Activated T-helper 1 cell treated with anti-CD3 and anti-CD28 coated beads, Interleukin-2, amount 50 U/mL, for 16 hours (primary cell): ENCODE data around the gene PSMB2.
"Not testable (repeated sequence)": the region's sequence is repeated elsewhere in the genome, so short reads cannot be mapped to it uniquely, and the experiment has no call there.

Source experiments
- DNase-seq, 2 donors: peaks; one replicate each; pipeline ENCODE4 v3.0.0-alpha.2; 2020; ENCODE audit warnings: low read depth in 1 of 2, low spot score in 1 of 2

PSMB2 gene

DNA sequence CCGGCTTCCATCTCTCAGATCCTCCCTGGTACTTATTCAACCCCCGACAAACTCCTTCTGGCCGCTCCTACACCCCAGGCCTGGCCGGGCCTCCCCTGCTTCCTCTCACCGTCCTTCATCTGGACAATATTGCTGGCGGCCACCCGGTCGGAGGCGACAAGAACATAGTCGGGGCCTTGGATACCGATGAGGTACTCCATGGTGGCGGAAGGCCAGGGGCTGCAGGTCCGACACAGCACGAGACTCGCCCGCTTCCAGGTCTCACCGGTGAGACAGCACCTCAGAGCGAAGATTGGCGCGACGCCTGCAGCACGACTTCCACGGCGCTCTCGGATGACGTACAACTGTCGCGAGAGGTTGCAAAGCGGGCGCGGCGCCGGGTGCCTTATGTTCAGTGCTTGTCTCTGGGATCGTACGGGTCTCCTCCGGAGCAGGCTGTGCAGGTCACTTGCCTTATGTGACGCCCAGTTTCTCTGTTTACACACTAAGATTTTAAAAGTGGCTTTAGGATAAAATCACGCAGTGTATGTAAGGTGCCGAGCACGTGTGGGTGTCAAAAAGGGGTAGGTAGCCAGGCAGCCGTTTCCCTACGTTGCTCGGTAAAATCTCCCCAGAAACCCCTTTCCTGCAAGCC lies at the start of gene PSMB2:
Gene PSMB2 (minus strand): TSS at position 294 of the 634 bp plus-strand sequence. CDS start 94 bp downstream, at position 200.
- peak; percentile 94 to 97 for DNase-seq

DNA sequence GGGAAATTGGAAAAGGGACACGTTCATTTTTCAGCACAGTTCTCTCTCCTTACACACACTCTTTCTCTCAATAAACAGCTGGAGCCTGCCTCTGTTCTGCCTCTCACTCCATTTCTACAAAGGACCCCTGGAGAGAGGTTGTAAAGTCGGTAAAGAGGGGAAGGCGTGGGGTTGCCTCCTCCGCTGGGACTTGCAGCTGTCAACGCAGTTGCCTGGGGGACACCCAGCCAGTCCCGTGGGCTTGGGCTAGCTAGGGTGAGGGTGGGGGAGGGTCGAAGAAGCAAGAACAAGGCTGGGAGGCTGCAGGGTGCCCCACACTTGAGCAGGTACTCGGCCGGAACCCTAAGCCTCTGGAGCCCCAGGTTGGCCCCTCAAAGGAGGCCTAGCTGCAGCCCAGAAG lies 49.8 kb upstream of the PSMB2 start:
- no peak for DNase-seq

DNA sequence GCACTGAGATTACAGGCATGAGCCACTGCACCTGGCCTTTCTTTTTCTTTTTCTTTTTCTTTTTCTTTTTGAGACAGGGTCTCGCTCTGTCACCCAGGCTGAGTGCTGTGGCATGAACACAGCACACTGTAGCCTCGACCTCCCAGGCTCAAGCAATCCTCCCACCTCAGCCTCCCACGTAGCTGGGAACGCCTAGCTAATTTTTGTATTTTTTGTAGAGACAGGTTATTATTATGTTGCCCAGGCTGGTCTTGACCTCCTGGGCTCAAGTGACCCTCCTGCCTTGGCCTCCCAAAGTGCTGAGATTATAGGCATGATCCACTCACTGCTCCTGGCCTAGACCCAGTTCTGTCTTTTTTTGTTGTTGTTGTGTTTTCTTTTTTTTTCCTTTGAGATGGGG lies 48.8 kb upstream of the PSMB2 start:
- not testable (repeated sequence) for DNase-seq

DNA sequence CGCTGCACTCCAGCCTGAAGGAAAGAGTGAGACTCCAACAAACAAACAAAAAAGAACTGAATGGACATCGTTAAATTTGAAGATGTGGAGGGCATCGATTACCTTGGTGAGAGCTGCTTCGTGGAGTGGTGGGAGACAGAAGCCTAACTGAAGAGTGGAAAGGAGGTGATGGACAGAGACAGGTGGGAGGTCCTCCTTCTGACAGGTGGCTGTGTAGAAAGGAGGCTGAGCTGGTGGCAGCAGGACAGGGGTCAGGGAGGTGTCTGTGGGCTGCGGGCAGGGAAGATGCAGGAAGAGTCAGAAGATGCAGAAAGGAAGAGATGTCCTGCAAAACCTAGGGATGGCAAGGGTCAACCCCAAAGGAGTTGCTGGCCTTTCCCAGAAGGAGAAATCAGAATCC lies 46.8 kb upstream of the PSMB2 start:
- no peak for DNase-seq

DNA sequence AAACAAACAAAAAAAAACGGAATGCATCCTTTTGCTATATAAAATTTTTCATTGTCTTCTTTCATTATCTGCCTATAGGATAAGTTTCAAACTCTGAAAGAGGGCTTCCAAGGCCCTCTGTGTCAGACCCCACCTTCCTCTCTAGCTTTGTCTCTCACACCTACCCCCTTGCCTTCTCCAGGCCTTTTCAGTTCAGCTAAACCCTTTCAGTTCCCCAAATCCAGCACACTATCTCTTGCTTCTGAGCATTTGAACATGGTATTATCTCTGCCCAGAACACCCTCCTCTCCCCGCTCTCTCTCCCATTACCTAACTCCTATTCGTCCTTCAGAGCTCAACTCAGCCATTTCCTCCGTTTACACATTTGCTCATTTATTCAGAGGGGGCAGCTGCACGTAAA lies 41.7 kb upstream of the PSMB2 start:
- DNase-seq = no peak

DNA sequence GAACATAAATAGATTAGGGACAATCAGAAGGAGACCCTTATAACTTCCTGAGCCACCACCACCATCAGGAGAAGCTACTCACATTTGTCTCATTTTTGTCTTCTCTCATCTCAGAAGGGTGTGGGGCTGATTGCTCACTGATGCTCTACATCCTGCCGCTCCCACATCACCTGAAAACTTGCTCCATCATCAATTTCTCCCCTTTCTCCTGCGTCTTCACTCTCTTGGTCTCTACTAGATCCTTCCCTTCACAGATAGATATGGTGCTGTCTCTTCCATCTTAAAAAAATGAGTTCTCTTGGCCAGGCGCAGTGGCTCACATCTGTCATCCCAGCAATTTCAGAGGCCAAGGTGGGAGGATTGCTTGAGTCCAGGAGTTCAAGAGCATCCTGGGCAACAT lies 38.9 kb upstream of the PSMB2 start:
- DNase-seq = no peak

DNA sequence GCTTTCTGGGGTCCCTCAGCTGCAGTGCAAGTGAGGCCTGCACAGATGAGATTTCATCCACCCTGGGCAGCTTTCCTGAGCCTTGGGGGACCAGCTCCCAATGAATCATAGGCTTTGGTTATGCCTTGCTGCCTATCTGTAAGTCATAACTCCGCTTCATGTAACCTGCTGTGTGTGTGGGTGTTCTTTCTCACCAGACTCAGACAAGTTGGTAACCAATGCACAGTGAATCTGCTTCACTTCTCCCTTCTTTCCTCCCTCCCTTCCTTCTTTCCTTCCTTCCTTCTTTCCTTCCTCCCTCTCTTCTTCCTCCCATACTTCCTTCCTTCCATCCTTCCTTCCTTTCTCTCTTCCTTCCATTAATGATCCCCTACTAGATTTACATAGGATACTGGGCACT lies 34.4 kb upstream of the PSMB2 start:
- DNase-seq = no peak

DNA sequence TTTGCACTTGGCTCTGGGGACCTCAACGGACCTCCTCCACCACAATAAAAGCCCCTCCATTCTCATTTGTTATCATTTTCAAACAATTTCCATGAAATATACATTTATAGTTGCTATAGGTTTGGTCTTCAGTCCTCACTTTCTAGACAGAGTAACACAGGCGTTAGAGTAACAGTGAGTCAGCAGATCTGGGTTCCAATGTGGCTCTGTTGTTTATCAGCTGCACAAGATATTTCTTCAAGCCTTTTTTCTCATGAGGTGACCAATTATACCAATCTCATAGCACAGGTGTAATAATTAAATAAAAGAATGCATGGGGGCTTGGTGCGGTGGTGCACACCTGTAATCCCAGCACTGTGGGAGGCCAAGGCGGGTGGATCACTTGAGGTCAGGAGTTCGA lies 32.8 kb upstream of the PSMB2 start:
- DNase-seq = no peak

DNA sequence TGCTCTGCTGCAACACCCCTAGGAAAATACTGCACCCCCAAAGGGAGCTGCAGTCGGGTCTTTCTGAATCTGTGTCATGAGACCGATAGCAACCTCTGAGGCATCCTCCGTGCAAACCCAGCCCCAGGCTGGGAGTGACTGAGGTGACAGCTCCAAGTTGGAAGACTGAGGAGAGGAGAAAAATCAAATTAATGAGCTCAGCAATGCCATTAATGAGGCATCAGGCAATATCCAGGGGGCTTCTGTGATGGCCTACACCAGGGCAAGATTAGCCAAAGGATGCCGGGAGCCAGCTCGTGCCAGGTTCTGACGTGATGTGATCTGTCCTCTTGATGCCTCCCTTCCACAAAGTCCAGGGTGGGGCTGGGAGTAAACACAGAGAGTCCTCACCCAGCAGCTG lies 30.8 kb upstream of the PSMB2 start:
- no peak for DNase-seq

DNA sequence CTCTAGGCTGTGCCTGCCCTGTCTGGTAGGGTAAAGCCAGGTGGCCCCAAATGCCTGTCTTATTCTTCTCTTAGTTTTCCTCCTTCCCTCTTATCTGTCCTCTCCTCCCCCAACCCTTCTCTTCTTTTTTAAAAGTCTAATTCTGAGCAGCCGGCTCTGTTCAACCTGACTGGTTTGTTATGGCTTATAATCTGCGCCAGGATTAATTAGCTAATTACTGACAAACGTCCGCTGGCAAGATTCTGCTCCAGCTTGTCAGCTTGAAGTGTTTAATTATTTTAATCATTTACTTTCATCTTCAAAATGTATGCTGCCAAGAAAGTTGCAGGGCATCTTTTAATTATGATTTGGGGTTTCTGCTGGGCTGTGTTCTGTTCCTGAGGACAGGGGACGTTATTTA lies 27.2 kb upstream of the PSMB2 start:
- no peak for DNase-seq

DNA sequence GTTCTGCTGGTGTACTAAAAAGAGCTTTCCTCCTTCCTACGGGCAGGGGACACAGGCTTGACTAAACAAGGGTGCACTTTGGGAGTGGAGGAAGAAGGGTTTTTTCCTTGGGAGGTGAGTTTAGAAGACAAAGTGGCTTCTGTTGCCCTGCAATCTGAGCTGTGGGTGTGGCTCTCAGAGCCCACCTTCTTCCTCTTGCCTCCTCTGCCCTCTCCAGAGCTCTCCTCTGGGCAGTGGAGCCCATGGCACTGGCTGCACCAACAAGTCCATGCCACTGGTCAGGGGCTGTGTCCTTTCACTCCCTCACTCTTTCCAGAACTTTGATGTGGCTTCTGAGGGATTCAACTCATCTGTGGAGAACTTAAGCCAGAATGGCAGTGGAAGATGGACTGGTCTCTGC lies 25.6 kb upstream of the PSMB2 start:
- no peak for DNase-seq

DNA sequence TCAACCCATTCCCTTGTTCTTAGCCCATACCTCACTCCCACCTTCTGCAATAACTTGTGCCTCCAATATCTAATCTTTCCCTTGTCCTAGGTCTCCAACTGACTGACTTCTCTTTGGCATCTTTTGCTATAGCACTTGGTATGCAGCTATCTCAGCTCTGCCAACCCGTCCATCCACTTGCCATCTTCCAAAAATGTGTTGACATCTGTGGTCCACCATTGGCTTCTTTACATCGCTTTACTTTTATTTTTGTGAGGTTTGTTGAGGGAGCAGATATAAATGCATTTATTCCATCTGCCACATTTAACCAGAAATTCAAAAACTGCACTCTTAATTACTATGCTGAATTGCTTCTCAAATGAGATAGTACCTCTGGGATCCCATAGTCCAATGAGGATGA lies 24.9 kb upstream of the PSMB2 start:
- no peak for DNase-seq

DNA sequence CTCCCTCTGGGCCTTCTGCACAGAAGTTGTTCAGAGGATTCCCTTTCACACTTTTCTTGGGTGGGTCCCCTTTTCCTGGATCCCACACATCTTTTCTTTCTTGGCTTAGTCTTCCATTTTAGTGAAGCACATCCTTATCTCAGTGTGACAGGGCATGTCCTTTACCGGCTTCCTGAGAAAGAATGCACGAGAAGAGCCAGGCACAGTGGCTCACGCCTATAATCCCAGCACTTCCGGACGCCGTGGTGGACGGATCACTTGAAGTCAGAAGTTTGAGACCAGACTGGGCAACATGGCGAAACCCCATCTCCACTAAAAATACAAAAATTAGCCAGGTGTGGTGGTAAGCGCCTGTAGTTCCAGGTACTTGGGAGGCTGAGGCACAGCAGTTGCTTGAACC lies 22.1 kb upstream of the PSMB2 start:
- DNase-seq = no peak

DNA sequence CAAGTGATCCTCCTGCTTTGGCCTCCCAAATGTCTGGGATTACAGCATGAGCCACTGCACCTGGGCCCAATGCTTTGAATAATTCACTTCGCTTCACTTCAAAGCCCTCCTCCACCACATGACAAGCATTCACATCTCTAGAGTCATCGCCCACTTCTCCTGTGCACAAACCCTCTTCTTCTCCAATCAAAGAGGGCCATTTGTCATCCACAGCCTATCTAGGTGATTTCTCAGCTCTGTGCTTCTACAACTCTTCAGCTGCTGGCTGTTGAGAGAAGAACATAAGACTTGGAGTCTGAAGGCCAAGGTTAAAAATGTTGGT lies 20.1 kb upstream of the PSMB2 start:
- no peak for DNase-seq

DNA sequence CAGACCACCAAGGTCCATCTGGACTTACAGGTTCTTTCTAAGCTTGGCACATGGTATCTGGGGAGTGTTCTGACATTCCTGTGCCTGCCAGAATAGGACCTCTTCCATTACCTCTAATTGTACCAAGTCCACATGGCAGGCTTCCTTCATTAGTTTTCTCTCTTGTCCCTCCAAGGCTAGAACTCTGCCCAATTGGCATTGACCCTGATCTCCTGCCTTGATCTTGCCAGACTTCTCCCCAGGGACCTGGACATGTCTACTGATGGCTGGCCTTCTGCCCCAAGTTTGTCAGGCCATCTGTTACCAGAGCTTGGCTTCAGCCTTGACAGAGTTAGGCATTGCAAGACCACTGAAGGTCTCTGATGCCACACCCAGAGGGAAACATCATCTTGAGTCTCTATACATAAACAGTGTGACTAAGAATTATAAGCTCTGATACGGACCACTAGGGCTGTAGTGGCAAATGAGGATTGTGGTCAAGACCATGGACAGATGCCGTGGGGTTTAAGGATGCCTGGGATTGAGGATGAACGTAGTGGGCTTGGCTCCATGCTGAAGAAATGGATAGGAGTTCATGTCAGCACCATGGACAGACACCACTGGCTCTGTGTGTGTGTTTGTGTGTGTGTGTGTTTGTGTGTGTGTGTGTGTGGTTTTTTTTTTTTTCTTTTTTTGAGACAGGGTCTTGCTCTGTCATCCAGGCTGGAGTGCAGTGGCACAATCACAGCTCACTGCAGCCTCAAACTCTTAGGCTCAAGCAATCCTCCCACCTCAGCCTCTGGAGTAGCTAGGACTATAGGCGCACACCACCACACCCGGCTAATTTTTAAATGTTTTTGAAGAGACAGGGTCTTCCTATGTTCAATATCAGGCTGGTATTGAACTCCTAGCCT lies 19.5 kb upstream of the PSMB2 start:
- DNase-seq = no peak

DNA sequence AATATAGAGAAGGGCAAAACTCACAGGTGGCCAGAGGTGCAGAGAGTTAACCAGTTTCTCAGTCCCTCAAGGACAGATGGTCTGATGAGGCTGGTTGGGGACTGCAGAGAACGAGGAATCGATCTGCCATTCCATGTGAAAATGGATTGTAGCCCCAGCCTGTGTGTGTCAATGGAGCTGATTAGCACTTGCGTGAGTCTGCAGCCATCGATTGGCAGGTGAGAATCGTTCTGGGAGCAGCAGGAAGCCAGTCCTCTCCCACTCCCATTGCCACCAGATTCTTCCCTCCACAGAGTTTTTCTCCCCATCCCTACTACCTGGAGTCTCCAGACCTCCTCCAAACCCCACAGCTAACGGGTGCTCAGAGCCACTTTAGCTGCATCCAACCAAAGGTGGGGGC lies 18.3 kb upstream of the PSMB2 start:
- no peak for DNase-seq

DNA sequence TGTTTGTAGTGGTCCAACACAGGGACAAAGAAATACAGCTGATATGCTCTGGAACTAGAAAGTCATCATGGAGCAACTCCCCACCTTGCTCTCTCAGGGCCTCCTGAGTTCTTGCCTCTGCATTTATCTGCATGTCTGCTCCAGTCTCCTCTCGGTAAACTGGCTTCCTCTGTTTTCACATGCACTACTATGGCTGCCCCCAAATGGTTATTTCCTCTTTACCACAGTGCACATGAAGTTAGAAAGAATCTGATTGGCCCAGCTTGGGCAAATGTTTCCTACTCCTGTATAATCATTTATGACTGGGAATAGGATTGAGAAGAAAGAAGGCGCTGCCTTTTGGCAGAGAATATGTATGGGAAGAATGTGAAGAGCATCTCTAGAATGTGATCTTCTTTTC lies 16.5 kb upstream of the PSMB2 start:
- DNase-seq = no peak

DNA sequence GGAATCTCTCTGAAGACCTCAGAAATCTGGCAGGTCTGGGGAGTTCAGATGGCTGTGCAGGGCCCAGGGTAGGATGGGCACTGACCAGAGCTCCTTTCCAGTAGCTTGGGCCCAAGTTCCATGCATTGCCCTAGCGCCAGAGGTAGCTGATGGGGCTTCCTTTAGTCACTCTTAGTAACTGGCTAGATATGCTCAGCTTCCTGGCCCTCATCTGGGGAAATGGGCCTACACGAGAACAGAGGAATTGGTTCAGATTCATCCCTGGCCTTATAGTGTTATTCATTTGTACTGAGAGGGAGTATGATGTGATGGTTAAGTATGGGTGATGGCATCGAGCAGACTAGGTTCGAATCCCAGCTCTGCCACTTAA lies 15.5 kb upstream of the PSMB2 start:
- no peak for DNase-seq

DNA sequence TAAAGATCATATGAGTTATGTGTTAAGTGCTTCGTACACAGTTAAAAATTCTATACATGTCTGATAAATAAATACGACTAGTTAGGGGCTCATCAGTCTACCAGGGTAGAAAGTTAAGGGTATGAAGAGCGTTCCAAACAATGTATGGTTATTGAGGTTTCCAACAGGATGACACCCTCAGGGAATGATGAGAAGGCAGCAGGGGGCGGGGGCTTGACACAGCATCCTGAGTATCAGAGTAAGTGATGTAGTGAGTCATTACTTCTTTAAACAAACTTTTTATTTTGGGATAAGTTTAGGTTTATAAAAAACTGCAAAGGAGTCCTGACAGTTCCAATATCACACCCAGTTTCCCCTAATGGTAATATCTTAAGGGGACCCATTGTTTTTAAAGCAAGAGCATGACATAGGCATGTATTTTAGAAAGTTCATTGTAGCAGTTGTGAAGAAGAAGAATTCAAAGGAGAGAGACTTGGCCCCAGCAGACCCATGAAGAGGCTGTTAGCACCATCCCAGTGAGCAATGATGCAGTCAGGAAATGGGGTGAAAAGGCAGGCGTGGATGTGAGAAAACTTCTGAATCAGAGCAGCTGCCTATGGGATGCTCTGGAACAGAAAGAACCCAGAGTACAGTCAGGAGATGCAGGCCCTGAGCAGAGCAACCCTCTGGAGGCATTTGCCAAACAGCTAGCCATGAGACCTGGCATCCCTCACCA lies 15.0 kb upstream of the PSMB2 start:
- no peak for DNase-seq

DNA sequence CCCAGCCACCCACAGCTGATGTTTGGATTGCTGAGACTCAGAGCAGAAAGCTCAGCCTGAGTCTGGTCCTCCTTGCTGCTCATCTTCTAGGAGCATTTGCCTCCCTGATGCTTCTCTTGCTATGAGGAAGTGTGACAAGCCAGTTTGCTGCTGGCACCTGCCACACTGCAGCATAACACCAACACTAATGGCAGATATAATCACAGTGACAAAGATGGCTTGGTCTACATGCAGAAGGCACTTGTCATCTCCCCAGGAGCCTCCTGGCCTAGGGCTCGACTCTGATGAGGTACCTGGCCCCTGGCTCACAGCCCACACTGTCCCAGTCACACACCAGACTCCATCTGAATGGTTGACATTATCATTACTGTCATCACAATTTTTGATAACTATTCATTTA lies 13.9 kb upstream of the PSMB2 start:
- DNase-seq = no peak

DNA sequence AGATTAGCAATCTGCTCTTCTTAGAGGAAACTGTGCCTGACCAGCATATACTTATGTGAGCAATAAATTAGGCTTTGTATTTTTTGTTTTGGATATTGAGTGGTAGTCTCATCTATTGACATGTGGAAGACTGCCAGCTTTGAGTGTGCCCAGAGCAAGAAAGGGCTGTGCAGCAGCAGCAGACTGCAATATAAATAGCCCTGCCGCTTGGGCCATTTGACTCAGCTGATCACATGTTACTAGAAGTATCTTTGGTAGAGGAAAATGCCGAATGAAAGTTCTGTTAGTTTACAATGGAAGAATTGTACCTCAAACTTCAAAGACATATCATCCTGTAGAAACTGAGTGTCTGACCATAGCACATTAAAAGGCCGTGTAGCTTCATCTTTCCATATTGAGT lies 9.1 kb upstream of the PSMB2 start:
- DNase-seq = no peak

DNA sequence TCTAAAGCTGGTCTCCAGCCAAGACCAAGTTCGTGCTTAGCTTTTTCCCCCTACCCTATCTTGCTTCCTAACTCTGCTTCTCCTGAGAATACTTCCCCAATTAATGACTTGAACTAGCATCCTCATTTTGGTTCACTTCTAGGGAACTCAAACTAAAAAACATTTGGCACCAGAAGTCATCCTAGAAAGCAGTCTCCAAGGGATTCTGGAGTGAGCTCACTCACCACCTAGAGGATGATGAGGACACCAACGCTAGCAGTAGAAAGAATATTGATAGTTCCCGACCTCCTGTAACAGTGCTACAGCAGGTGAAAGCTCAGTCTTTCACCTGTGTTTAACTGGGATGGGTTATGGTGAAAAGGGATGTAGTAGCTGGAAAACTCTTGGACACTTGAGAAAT lies 4.7 kb upstream of the PSMB2 start:
- DNase-seq = no peak
